HEK293T (cell line): Measurements from ENCODE around the gene RPL27.

Experiments
- ARNT ChIP-seq: fragments of 450-650 bp; IDR thresholded peaks from 2 replicates; pipeline ENCODE4 v1.6.1; 2017; ENCODE audit warnings: mild to moderate bottlenecking
- BHLHE40 ChIP-seq: fragments of 450-650 bp; IDR thresholded peaks from 2 replicates; pipeline ENCODE4 v1.6.1; 2016; ENCODE audit warnings: mild to moderate bottlenecking, moderate library complexity, borderline replicate concordance
- ELF4 ChIP-seq: fragments of 450-650 bp; IDR thresholded peaks from 2 replicates; pipeline ENCODE4 v1.6.1; 2017; ENCODE audit warnings: antibody characterized with exemption
- FOXA1 ChIP-seq: fragments of 450-650 bp; IDR thresholded peaks from 2 replicates; pipeline ENCODE4 v1.6.1; 2016; ENCODE audit warnings: mild to moderate bottlenecking
- FOXK2 ChIP-seq: fragments of 450-650 bp; IDR thresholded peaks from 2 replicates; pipeline ENCODE4 v1.6.1; 2016; ENCODE audit warnings: mild to moderate bottlenecking
- FOXM1 ChIP-seq: fragments of 450-650 bp; IDR thresholded peaks from 2 replicates; pipeline ENCODE4 v1.6.1; 2017; ENCODE audit warnings: mild to moderate bottlenecking, borderline replicate concordance
- HDGF ChIP-seq: fragments of 450-650 bp; IDR thresholded peaks from 2 replicates; pipeline ENCODE4 v1.6.1; 2017; ENCODE audit warnings: antibody characterized with exemption, borderline replicate concordance
- LEF1 ChIP-seq: fragments of 450-650 bp; IDR thresholded peaks from 2 replicates; pipeline ENCODE4 v1.6.1; 2017; ENCODE audit warnings: mild to moderate bottlenecking, borderline replicate concordance
- SP1 ChIP-seq: fragments of 450-650 bp; IDR thresholded peaks from 2 replicates; pipeline ENCODE4 v1.6.1; 2017
- SUZ12 ChIP-seq: fragments of 450-650 bp; IDR thresholded peaks from 2 replicates; pipeline ENCODE4 v1.6.1; 2016; ENCODE audit warnings: mild to moderate bottlenecking
- TARDBP ChIP-seq: fragments of 450-650 bp; IDR thresholded peaks from 2 replicates; pipeline ENCODE4 v1.6.1; 2016
- ZNF384 ChIP-seq: fragments of 450-650 bp; IDR thresholded peaks from 2 replicates; pipeline ENCODE4 v1.6.1; 2016

- TF ChIP-seq FOXM1 (no peak), LEF1 (no peak), BHLHE40 (no peak), ARNT (no peak), ZNF384 (no peak), ELF4 (no peak), HDGF (no peak), SP1 (no peak), FOXA1 (no peak), TARDBP (no peak), FOXK2 (no peak), SUZ12 (no peak)
Measured at GRCh38 chr17:43020030-43020621, 21.9 kb downstream of the RPL27 start.
